H4 (cell line): ENCODE measurements around the gene SLC4A3. TPM values are rescaled to one million over a fixed set of nuclear protein-coding genes. Genes with fewer than 3 reads are reported as not detected.

Source experiments
- DNase-seq: peaks from one replicate; pipeline ENCODE4 v3.0.0-alpha.2; 2015; ENCODE audit warnings: low spot score
- total RNA-seq: library from RNA; depleted of rRNA; stranded (reverse); fragments of >200 nt; shearing (Covaris generic); gene quantifications from 2 replicates; pipeline ENCODE4 v1.2.3, GENCODE V29; 2014

SLC4A3 gene
- total RNA-seq, 1 experiment from 2014 or later: 2.3 TPM

GRCh38 chr2:219633276-219634065 is 6.0 kb downstream of the SLC4A3 start:
- no peak for DNase-seq

- no peak for DNase-seq
Measured at GRCh38 chr2:219634171-219634940, 6.9 kb downstream of the SLC4A3 start.

GRCh38 chr2:219634951-219635751 is 7.7 kb downstream of the SLC4A3 start:
- no peak for DNase-seq

GRCh38 chr2:219636144-219636915 is 8.9 kb downstream of the SLC4A3 start:
- DNase-seq: no peak

- no peak for DNase-seq
Measured at GRCh38 chr2:219636941-219637841, 9.8 kb downstream of the SLC4A3 start.

- DNase-seq: no peak
Measured at GRCh38 chr2:219637842-219638185, 10.4 kb downstream of the SLC4A3 start.

- DNase-seq: no peak
Measured at GRCh38 chr2:219638217-219638947, 11.0 kb downstream of the SLC4A3 start.

- no peak for DNase-seq
Measured at GRCh38 chr2:219638948-219639755, 11.7 kb downstream of the SLC4A3 start.

GRCh38 chr2:219641390-219642068 is 14.1 kb downstream of the SLC4A3 start:
- DNase-seq: no peak

GRCh38 chr2:219642069-219642454 is 14.6 kb downstream of the SLC4A3 start:
- no peak for DNase-seq

- peak; percentile 93 for DNase-seq
Measured at GRCh38 chr2:219642465-219643083, 15.1 kb downstream of the SLC4A3 start.

GRCh38 chr2:219643084-219643473 is 15.6 kb downstream of the SLC4A3 start:
- no peak for DNase-seq

GRCh38 chr2:219643788-219644398 is 16.5 kb downstream of the SLC4A3 start:
- DNase-seq: no peak

GRCh38 chr2:219644801-219645480 is 17.5 kb downstream of the SLC4A3 start:
- DNase-seq: no peak

GRCh38 chr2:219645631-219646527 is 18.4 kb downstream of the SLC4A3 start:
- peak; percentile 66 for DNase-seq

GRCh38 chr2:219648176-219648575 is 20.7 kb downstream of the SLC4A3 start:
- no peak for DNase-seq
